ENCODE measurements around the gene WEE2.
"Not testable (repeated sequence)": the region's sequence is repeated elsewhere in the genome, so short reads cannot be mapped to it uniquely, and the experiment has no call there.

The WEE2 gene

DNA sequence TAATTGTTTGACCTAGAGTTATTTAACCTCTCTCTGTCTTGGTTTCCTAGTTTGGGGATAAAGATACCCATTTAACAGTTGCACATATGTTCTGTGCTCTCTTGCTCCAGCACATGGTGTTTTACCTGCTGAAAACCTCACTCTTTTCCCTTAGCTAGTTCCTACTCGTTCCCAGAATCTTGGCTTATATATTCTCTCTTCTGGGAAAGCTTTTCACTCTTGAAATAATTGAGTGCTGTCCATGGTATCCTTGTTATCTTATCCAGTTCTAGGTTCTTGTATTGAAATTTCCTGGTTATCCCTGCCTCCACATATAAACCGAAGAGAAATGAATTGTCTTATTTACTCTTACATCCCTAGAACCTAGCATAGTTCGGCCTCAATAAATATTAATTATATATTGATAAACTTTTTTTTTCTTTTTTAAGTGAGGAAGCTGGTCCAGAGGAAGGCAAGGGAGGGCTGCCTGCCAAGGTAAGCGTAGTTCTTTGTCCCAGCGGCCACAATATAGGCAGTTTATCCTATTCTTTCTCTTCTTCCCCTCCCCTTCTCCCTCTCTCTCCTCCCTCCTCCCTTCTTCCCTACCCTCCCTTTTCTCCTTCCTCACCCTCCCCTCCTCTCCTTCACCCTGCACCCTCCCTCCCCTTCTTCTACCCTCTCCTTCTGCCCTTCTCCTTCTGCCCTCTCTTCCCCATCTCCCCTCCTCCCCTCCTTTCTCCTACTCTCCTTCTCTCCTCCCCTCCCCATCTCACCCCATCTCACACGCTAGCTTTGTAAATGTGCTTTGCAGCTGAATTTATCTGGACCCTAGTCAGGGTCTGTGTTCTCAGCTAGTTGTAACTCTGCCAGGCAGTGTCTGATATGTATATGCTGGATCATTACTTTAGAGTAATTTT is 7.9 kb downstream of the WEE2 start:
- no peak for DNase-seq

DNA sequence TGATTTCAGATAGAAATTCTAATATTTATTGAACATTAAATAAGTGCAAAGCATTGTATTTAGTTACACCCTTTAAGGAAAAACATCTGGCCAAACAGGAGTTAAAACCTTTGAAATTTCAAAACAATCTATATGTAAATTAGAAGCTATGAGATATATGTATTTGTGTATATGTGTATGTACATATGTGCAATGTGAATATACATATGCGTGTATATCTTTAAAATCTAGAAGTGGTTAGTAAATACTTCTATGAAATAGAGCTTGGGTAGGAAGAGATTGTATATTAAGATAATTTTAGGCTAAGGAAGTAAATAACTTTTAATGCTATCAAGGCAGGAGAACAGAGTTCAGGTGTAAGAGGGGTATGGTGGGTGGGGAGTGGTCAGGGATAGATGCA is 9.3 kb downstream of the WEE2 start:
- DNase-seq, result no peak

DNA sequence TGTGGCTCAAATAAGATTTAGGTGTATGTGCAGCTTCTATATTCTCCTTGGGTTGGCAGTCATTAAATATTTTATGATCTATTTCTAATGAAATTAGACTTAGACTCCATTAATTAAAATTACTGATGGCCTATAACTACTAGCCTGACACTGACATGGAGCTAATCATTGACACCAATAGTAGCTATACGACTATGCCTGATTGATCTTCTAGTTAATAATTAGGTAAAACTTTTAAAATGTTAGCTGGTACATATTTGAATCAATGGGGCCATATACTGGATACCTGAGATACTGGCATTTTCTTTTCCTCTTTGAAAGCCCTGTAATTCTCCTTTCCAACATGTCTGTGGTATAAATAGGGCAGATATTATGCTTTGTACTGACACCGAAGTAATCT is 14.4 kb downstream of the WEE2 start:
- DNase-seq, result no peak

DNA sequence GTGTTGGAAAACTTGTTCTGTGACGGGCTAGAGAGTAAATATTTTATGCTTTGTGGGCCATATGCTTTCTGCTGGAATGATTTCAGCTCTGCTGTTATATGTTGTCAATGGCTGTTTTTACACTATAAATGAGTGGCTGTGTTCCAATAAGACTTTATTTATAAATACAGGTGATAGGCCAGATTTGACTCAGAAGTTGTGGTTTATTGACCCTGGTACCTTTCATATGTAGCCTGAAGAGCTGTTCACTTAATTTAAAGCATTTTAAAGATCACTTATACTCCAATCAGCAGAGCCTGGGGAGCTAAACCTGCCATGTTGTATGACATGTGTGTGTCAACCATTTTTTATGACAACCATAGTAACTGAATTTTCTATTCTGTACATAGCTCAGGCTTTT is 20.9 kb downstream of the WEE2 start:
- no peak for DNase-seq

DNA sequence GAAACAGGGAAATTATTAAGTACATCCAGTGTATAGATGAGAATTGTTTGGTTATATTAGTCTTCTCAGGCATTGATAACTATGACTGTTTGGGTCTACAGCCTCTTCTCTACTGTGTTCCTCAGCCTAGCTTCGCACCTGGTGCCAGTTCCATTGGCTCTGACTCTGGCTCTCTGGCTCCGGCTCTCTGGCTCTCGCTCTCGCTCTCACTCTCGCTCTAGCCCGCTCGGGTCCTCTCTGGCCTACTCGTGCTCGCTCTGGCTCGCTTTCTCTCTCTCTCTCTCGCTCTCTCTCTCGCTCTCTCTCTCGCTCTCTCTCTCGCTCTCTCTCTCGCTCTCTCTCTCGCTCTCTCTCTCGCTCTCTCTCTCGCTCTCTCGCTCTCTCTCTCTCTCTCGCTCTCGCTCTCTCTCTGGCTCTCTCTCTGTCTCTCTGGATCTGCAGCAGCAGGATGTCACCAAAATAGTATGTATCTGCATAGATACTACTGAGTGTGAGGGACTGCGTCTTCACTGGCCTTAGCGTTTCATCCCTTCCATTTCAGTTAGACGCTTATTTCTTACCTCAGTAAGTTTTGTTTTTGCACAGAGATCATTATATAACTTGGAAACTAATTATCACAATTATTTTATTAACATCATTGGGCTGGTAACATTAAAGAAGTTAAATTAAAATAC is 23.5 kb downstream of the WEE2 start:
- no peak for DNase-seq

DNA sequence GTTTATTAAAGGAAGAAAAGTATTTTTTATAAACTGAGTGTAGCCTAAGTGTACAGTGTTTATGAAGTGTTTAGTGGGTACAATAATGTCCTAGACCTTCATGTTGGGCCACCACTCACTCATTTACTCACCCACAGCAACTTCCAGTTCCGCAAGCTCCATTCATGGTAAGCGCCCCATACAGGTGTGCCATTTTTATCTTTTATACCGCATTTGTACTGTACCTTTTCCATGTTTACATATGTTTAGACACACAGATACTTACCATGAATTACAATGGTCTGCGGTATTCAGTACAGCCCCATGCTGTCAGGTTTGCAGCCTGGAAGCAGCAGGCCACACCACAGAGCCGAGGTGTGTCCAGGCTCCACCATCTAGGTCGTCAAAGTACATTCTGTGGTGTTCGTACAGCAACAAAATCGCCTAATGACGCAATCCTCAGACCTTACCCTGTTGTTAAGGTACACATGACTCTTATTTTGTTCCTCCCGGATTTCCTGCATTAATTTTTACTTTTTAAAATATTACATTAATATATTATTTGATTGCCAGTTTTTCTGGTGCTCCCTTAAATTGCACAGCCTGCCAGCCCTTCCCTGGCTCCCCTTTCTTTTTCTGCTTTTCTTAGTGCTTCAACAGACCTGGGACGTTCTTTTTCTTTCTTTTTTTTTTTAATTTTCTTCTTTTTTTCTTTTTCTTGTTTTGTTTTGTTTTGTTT is 29.1 kb downstream of the WEE2 start:
- peak in 1 of 2 experiments; percentile 10 for DNase-seq

DNA sequence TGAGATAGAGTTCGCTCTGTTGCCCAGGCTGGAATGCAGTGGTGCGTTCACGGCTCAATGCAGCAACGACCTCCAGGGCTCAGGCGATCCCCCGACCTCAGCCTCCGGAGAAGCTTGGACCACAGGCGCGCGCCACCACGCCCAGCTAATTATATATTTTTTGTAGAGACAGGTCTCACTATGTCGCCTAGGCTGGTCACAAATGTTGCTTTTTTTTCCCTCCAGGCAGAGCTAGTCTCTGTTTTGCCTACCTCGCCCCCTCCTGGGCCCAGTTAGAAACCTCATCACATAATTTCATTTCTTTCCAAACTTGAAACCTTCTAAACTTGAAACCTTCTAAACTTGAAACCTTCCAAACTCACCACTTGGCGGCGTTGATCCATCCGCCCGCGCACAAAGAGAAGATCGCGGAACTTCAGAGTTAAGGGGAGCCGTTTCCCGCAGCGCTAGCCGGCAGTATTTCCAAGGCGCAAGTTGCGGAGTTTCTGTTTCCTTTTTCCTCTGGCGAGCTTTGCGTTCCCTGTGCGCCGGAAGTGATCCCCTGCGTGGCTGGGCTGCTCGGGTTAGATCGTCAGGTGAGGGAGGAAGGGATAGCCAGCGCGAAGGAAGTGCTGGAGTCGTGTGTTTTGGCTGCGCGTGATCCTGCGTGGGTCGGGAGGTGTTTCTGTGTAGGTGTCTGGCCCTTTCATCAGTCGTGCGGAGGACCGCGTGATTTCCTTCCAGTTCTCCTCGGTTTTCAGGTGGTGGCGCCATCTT is 29.9 kb downstream of the WEE2 start, which contains the start of gene SSBP1:
Gene SSBP1 (plus strand): TSS at position 523 of the 756 bp plus-strand sequence. CDS start 809 bp downstream, outside the sequence.
- peak; percentile 94 to 97 for DNase-seq

DNA sequence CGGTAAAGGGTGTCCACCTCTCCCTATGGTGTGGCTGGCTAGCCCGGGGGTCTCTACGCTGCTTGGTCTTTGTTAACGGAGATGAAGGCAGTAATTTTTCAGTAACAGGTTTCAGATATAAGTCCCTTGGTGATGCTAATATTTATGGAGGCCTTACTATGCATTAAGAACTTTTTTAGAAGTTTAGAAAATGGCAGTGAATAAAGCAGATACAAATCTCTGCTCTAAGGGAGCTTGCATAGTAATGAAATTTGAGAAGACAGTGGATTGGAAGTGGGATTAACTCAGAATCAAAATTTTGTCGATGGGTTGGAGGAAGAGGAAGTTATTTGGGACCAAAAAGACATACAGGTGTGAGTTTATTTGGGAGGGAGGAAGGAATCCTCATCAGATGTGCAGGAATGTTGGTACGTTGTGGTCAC is 30.4 kb downstream of the WEE2 start:
- no peak for DNase-seq

DNA sequence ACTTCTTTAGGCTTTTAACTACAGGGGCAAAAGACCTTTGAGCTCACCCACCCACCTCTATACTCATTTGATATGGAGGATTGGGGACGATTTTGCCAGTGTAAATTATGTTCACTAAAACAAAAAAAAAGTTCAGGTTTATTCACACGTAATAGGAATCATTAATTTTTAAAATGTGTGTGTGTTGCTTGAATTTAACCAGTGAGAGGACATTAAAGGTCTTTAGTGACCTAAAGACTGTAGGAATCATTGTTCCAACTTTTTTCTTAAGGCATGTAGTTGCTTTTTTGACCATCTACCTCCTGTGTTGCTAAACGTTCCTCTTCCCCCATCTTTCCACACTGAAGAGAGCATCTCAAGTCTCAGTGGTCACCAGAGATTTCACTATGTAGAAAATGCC is 31.1 kb downstream of the WEE2 start:
- DNase-seq, result no peak

DNA sequence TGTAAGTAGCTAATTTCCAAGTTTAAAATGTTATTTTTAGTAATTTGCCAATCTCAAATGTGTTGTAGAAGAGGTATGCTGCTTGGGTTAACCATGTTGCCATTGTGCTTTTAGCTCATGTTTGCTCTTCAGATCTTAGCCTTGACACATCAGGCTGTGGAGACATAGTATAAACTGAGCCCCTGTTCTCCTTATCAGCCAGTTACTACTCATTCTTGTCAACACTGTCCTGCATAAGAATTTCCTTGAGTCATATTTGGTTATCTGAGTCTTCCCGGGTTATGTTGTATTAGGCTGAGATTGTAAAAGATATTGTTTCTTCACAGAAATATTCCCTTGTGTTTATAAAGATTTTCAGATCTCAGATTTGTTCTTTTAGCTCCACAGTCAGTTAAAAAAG is 34.1 kb downstream of the WEE2 start:
- DNase-seq, result no peak

DNA sequence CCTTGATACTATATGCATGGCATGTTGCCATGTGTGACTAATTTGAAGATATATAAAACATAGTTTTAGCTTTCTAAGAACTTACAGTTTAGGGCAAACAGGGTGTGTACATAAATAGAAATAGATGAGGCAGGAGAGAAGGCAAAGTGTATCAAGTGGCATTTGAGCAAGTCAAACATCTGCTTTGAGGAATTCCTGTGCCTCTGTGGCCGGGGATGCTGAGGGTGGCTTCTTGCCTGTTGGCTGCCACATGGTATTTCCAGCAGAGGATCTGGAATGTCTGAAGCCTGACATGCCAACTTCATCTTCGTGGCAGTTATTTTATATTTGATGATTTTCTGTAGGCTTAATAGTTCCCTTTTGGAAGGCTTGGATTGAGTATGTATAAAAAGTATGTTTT is 36.0 kb downstream of the WEE2 start:
- no peak for DNase-seq

DNA sequence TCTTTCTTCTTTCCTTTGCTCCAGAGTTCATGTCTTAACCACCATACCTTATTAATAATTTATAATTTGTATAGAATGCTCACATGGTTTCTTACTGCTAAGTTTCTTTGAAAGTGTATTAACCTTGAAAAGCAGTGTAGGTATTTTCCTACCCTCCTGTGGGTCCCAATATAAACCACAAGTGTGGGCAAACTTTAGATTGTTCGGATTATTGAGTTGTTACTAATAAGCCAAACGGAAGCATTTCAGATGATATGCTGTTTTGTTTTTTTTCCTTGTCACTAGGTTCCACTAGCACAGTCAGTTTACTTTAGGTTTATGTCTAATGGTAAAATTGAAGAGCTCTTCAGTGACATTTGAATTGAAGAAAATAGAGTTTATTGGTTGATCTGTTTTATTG is 40.2 kb downstream of the WEE2 start:
- no peak for DNase-seq

DNA sequence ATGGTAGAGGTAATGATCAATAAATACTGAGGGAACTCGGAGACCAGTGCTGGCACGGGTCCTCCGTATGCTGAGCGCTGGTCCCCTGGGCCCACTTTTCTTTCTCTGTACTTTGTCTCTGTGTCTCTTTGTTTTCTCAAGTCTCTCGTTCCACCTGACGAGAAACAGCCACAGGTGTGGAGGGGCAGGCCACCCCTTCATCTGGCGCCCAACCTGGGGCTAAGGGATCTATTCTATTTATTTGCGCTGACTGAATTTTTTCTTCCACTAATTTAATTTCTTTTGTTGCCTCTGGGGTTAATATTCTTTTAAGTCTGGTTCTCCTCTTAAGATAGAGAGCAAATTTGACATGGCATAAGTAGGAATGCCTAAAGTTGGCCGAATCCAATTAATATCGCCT is 43.8 kb downstream of the WEE2 start:
- DNase-seq, result not testable (repeated sequence)

DNA sequence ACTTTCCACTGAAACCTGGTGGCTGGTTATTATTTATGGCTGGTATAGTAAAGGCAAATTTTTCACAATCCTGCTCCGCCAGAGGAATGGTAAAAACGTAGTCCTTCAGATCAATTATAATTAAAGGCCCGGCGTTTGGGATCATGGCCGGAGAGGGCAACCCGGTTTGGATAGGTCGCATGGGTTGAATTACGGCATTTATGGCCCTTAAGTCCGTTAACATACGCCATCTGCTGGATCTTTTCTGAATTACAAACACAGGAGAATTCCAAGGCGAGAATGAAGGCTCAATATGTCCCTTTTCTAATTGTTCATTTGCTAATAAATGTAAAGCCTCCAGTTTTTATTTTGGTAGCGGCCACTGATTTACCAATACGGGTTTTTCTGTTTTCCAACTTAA is 44.5 kb downstream of the WEE2 start:
- no peak for DNase-seq

DNA sequence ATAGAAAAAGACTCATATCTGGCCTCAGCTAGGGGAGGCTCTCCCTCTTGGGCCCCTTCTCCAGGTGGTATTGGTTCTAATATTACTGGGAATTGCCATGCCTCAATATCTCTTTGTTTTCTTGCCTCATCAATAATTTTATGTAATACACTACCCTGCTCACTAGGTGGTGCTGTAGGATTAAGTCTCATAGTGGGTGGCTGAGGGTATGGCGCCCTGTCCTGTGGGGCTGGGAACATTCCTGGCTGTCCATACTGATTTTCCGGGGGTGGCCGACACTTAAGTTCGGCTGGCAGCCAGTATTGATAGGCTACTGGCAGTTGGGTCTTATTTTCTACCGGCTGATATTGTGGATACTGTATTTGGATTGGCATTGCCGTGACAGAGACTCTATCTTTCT is 46.8 kb downstream of the WEE2 start:
- peak; percentile 11 to 46 for DNase-seq

DNA sequence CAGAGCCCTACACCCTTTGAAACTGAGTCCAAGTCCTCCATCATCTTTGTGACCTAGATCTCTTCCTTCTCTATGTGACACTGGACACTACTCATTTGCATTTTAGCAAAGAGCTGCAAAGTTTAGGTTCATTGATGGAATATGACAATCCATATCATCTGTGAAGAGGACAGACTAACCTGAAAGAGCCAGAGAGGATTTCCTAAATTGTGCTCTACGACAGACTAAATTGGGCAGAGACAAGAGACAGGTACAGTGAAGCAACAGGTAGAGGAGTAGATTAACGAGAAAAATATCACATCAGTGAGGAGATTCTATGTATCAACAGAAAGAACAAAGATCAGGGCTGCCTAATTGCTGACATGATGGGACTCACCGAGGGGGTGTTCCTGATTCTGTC is 55.6 kb downstream of the WEE2 start, which contains the start of gene TAS2R3:
Gene TAS2R3 (plus strand): TSS at position 301 of the 400 bp plus-strand sequence. CDS start 62 bp downstream, at position 363.
- no peak for DNase-seq

DNA sequence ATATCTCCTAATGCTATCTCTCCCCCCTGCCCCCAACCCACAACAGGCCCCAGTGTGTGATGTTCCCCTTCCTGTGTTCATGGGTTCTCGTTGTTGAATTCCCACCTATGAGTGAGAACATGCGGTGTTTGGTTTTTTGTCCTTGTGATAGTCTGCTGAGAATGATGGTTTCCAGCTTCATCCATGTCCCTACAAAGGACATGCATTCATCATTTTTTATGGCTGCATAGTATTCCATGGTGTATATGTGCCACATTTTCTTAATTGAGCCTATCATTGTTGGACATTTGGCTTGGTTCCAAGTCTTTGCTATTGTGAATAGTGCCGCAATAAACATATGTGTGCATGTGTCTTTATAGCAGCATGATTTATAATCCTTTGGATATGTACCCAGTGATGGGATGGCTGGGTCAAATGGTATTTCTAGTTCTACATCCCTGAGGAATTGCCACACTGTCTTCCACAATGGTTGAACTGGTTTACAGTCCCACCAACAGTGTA is 62.0 kb downstream of the WEE2 start:
- not testable (repeated sequence) for DNase-seq

DNA sequence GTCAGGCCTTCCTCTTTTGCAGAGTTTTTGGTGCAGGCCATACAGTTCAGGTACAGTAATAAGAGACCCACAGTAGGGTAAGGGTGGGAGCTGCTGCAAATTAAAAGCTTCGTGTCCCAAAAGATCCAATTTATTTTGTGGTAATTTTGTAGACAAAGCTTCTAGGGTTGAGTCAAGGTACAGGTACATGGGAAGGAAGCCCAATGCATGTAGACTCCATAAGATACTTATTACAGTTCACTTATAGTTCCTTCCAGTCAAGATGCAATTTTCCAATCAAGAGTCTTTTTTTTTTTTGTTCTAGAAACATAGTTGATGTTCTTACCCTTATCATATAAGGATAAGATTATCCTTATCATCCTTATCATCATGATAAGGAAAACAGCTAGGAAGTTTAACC is 68.2 kb downstream of the WEE2 start, which contains the start of gene TAS2R4:
Gene TAS2R4 (plus strand): TSS at position 301 of the 400 bp plus-strand sequence. CDS start 1,815 bp downstream, outside the sequence.
- no peak for DNase-seq
